Measurements from ENCODE around the gene CAMSAP1.

DNA sequence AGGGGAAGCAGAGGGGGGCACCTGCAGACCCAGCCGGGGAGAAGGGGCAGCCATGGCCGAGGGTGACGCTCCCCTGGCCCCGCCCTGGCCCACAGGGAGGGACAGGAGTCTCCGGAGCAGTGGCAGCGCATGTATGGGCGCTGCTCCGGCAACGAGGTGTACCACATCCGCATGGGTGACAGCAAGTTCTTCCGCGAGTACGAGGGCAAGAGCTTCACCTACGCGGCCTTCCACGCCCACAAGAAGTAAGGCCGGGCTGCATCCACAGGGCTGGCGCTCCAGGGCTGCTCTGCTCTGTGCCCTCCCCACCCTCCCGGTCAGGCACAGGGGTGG is 137.2 kb downstream of the CAMSAP1 start:
- TF ChIP-seq, protein P1, sequence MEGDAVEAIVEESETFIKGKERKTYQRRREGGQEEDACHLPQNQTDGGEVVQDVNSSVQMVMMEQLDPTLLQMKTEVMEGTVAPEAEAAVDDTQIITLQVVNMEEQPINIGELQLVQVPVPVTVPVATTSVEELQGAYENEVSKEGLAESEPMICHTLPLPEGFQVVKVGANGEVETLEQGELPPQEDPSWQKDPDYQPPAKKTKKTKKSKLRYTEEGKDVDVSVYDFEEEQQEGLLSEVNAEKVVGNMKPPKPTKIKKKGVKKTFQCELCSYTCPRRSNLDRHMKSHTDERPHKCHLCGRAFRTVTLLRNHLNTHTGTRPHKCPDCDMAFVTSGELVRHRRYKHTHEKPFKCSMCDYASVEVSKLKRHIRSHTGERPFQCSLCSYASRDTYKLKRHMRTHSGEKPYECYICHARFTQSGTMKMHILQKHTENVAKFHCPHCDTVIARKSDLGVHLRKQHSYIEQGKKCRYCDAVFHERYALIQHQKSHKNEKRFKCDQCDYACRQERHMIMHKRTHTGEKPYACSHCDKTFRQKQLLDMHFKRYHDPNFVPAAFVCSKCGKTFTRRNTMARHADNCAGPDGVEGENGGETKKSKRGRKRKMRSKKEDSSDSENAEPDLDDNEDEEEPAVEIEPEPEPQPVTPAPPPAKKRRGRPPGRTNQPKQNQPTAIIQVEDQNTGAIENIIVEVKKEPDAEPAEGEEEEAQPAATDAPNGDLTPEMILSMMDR (IDR thresholded peaks at IDR 0.05): no peak
- TF ChIP-seq POLR2A (IDR thresholded peaks at IDR 0.05): no peak
